ENCODE results near the gene OR4D1.
A peak's percentile ranks its signal among the peaks of the same experiment; 100 is the strongest.
"Not testable (repeated sequence)": the region's sequence is repeated elsewhere in the genome, so short reads cannot be mapped to it uniquely, and the experiment has no call there.

OR4D1 gene

DNA sequence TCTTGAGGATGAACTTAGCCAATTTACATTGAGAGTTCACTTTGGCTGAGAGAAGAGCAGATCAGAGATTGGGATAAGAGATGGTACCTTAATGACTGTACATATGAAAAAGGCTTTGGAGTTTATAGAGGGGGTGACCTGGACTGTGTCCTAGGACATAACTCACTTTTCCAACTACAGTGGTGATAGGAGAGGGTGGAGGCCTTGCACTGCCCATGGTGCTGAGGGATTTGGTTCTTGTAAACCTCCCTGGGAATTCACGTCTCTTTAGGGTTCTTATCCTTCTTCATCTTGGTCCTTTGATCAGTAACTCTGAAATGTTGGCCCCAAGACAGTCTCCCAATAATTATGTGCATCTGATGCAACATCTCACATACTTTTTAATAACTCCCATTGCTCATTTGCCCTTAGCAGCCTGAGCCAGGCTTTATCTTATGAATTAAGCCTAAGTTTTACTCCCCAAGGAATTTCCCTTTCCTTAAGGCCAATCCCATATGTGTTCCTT lies at the start of gene OR4D1:
Gene OR4D1 (plus strand): TSS at position 455 of the 505 bp plus-strand sequence. CDS start 6,770 bp downstream, outside the sequence.
- no peak for DNase-seq

DNA sequence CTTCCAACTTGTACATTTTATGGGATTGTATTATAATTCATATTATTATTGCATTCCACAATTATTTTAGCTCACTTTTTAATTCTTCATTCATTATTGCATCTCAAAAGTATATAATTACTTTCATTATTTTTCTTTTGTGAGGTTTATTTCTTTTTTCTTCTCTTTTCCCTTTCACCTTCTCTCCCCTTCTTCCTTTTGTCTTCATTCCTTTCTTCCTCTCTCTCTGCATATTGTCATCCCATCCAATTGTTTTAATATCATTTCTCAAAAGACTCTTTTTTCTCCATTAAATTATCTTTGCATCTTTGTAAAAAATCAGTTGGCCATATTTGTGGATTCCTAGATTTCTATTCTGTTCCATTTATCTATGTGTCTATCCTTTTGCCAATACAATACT lies 47.7 kb upstream of the OR4D1 start:
- no peak for DNase-seq

DNA sequence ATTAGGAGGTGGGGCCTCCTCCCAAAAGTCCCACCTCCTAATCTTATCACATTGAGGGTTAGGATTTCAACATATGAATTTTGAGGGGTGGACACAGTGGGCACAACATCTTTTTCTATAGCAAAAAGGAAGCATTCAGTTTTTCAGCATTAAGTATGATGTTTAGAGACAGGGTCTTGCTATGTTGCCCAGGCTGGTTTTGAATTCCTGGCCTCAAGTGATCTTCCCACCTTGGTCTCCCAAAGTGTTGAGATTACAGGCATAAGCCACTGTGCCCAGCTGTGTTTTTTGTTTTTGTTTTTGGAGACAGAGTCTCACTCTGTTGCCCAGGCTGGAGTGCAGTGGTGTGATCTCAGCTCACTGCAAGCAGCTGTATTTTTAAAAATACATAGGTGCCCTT lies 46.3 kb upstream of the OR4D1 start:
- not testable (repeated sequence) for DNase-seq

DNA sequence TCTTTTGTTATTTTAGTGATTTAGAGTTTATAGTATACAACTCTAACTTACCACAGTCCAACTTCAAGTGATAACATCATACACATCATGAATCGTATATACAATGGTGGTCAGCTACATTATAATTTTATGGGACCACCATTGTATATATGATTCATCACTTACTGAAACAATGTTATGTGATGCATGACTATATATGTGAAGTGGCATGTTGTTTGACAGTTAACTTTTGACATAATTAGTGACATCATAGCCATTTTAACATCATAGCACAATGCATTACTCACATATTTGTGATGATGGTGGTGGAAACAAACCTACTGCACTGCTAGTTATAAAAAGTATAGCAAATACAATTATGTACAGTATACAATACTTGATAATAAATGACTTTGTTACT lies 43.1 kb upstream of the OR4D1 start:
- DNase-seq = no peak

DNA sequence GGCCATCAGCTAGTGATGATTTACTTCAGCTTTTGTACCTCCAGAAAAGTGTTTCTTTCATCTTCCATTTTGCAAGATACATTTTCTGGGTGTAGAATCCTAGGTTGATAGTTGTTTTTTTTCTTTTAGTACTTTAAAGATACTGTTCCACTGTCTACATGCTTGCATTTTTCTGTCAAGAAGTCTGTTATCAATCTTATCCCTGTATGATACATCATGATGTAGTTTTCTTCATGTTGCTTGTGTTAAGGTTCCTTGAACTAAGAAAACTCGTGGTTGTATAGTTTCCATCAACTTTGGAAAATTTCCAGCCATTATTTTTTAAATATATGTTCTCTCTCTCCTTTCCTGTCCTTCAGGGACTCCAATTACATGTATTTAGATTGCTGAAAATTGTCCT lies 40.9 kb upstream of the OR4D1 start:
- no peak for DNase-seq

DNA sequence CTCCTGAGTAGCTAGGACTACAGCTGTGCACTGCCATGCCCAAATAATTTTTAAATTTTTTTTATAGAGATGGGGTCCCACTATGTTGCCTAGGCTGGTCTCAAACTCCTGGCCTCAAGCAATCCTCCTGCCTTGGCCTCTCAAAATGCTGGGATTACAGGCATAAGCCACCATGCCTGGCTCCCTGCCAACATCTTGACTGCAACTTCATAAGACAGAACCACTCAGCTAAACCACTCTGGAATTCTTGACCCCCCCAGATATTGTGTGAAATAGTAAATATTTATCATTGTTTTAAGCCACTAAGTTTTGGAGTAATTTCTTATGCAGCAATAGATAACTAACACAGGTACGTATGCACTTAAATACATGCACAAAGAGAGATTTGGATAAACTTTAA lies 39.0 kb upstream of the OR4D1 start:
- DNase-seq = no peak

DNA sequence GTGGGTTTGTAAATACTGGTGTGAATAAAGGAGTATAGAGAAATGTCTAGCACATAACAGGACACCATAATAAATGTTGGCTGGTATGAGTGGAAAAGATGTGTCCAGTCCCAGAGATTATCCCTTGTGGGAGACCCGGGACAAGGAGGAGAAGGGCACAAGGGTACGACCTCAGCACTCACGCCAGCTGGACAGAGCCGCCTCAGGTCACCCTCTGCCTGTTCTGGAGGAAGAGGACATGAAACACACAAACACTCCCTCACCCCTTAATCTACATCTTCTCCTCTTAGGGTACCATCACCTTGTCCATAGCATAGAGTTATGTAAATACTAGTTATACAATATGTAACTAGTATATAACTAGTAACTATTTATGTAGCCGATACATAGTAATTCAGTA lies 38.2 kb upstream of the OR4D1 start:
- DNase-seq = no peak

DNA sequence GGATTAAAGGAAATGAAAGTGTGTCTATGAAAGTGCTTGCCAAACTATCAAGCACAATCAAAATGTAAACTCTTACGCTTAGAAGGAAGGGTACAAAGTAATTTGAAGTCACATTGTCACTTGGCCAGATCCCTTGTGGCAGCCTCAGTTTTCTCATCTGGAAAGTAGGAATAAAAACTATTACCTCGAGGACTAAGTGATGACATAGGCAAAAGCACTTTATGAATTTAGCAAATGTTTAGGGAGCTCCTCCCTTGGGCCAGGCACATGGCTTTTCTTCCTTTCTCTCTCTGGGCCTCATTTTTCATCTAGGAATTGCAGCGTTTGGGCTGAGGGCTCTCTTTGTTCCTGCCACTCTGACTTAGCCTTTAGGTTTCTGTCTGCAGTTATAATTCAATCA lies 36.5 kb upstream of the OR4D1 start:
- DNase-seq = no peak

DNA sequence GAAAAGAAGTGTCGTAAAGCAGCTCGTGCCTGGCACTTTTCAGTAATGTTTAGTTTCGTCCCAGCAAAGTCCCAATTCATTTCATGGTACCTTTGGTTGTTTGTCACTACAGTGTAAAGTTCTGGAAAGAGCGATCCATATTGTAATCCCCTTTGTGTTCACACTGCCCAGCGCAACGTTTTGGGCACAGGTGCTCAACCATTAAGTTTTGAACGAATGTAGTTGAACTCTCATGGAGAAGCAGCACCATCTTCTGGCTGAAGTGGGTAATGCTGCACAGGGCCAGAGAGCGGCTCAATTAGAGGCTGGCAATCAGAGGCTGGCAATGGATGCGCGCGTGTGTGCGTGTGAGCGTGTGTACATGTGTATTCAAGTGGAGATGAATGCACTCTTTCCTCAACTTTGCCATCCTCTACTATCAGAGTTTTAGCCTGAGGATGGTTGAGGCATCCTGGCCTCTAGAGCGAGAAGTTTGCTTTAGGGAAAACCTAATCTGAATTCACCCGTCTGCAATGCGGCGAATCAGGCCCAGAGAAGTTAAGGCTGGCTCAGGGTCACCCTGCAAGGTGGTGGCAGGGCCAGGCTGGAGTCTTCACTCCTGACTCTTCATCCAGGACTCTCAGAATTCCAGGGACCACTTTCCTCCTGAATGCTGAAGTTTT lies 35.1 kb upstream of the OR4D1 start:
- peak; percentile 90 for DNase-seq

DNA sequence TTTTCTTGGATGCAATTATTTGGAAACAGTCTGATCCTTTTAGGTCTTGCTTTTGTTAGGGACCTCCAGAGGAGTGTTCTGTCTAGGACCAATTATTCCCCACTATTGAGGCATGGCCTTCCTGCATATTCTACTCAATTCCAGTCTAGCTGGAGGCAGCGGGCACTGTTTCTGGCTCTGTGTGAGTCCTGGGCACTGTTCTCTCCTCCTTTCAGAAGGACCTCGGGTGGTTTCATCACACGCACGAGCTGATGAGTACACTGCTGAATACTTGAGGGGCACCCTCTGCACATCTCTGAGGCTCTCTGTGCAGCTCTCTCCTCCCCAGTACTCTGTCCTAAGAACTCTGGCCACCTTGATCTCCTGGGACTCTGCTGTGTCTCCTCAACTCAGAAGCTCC lies 34.2 kb upstream of the OR4D1 start:
- DNase-seq = no peak

DNA sequence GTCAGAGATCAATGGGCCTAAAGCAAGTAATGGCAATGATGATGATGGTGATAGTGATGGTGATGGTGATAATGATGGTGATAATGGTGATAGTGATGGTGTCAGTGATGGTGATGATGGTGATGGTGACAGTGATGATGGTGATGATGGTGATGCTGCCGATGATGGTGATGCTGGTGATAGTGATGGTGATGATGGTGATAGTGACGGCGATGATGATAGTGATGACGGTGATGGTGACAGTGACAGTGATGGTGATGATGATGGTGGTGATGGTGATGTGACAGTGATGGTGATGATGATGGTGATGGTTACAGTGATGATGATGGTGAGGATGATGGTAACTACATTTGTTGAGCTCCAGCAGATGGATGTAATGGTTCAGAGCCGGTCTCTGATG lies 30.8 kb upstream of the OR4D1 start:
- DNase-seq = no peak

DNA sequence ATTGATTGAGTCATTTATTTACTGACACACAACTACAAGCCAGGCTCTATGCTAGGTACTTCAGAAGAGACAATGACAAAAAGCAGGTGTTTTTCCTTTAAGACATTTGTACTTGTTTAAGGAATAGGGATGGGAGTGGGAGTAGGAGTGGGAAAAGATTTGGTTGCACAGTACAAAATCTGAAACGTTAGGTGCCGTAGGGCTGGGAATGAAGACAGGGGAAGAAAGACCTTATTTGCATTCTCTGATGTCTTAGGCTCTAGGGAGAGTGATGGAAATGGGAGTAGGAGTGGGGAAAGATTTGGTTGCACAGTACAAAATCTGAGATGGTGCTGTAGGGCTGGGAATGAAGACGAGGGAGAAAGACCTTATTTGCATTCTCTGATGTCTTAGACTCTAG lies 28.7 kb upstream of the OR4D1 start:
- no peak for DNase-seq

DNA sequence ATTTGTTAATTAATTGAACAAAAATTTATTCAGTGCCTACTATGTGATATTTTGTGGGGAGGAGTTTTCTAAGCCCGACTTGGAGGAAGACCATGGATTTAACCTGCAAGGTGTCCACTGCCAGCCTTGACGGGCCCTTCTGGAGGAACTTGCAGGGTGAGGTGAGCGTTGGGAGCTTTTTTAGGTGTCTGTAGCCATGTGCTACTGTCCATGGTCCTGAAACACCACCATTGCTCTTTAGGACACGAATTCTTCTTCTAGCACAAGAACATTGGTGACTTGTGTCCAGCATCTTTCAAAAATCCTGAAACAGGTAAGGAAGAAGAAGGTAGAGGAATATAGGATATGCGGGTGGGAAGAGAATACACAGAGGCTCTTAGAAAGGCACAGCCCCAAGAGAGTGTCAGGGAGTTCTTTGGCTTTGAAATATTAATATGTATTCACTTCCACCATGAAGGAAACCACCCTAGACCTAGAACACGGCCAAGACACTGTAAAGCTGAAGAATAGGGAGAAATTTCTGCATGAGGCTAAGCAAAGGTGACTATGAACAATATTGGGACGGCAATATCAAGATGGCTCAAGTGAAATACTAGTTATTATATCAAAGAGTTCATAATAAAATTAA lies 27.9 kb upstream of the OR4D1 start:
- peak; percentile 19 for DNase-seq

DNA sequence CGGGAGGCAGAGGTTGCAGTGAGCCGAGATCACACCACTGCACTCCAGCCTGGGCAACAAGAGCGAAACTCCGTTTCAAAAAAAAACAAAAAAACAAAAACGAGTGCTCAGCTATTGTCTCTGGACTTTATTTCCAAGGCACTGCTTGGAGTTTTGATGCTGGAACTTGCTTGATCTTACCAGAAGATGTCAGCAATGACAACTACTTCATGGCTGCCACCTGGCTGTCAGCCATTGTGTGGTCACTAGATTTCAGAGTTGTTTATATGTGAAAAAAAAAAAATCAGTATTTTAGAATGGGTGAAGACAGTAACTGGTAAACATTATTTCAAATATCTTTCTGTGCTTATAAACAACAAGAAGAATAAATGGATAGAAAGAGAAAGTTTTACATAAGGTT lies 26.3 kb upstream of the OR4D1 start:
- no peak for DNase-seq

DNA sequence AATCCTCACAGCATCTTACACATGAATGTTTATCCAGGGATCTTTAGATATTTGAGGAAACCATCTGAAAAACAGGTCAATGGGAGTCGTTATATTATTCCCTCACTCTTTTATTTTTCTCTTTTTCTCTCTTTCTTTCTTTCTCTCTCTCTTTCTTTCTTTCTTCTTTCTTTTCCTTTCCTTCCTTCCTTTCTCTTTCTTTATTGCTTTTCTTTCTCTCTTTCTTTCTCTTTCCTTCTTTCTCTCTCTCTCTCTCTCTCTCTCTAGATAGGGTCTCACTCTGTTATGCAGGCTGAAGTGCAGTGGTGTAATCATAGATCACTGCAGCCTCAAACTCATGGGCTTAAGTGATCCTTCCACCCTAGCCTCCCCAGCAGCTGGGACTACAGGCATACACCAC lies 20.3 kb upstream of the OR4D1 start:
- no peak for DNase-seq

DNA sequence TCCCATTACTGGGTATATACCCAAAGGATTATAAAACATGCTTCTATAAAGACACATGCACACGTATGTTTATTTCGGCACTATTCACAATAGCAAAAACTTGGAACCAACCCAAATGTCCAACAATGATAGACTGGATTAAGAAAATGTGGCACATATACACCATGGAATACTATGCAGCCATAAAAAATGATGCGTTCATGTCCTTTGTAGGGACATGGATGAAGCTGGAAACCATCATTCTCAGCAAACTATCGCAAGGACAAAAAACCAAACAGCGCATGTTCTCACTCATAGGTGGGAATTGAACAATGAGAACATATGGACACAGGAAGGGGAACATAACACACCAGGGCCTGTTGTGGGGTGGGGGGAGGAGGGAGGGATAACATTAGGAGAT lies 15.5 kb upstream of the OR4D1 start:
- not testable (repeated sequence) for DNase-seq

DNA sequence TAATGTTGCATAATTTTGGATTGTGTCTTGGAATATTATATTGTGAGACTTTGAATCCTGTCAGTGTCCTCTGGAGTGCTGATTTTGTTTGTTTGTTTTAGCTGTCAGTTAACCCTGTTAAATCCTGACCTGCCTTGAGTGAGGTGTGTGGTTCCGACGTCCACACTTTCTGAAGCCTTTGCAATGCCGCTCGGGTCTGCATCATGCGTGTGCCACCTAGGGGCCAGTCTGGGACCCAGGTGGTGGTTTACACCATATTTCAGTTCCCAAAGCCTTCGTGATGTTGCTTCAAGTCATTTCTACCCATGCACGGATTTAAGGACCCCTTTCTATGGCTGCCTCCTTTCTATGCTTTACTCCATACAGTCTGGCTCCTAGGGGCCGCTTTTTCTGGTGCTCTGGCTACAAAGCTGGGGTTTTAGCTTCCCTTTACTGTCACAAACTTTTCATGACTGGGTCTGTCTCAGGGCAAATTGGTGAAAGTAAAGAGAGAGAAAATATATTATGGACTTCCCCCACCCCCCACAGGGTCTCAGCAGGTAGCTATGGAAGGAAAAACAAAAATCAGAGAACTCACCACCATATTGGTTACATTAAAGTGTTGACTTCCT lies 11.4 kb upstream of the OR4D1 start:
- DNase-seq = no peak

DNA sequence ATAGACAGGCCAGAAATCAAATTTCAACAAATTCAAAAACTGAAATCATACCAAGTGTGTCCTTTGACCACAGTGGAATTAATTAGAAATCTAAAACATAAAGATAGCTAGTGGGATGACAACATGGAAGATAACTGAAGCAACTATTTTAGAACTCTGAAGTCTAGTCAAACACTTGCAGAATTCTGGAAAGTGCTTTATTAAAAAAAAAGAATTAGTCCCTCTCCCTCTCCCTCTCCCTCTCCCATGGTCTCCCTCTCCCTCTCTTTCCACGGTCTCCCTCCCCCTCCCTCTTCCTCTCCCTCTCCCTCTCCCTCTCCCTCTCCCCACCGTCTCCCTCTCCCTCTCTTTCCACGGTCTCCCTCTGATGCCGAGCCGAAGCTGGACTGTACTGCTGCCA lies 6.7 kb upstream of the OR4D1 start:
- DNase-seq = no peak

DNA sequence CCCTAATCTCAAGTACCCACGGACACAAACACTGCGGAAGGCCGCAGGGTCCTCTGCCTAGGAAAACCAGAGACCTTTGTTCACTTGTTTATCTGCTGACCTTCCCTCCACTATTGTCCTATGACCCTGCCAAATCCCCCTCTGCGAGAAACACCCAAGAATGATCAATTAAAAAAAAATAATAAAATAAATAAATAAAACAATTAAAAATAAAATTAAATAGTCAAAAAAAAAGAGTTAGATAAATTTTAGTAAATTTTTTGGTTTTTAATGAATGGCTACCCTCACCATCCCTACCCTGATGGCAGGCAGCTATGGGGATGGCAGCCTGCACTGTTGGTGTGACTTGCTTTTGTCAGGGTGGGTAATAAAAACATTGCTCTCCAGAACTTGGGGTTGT lies 4.8 kb upstream of the OR4D1 start:
- not testable (repeated sequence) for DNase-seq

DNA sequence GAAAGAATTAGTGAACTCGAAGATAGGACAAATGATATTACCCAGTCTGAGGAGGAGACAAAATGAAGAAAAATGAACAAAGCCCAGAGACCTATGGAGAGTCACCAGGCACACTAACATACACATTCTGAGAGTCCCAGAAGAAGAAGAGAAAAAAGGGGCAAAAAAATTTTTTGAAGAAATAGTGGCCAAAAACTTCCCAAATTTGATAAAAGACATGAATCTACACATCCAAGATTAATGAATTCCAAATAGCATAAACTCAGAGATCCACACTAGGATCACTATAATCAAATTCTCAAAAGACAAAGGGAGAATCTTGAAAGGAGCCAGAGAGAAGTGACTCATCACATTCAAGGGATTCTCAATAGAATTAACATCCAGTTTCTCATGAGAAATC lies 3.4 kb upstream of the OR4D1 start:
- DNase-seq = no peak

DNA sequence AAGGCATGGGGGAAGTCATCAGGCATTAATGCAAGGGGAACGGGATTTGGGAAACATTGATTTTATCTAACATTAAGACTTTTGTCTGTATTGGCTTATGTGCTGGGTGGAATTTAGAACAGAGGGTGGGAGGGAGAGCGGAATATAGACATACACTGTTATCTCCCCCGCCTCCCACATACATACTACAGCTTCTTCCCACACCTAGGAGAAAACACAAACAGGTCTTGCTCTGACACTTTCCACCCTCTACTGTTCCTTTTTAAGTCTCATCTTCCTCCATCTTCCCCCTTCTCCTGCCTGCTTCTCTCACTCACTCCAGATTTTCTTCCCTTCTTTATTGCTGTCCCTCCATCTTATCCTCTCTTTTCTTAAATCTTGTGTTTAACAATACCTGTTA lies 425 bp downstream of the OR4D1 start:
- DNase-seq = no peak

DNA sequence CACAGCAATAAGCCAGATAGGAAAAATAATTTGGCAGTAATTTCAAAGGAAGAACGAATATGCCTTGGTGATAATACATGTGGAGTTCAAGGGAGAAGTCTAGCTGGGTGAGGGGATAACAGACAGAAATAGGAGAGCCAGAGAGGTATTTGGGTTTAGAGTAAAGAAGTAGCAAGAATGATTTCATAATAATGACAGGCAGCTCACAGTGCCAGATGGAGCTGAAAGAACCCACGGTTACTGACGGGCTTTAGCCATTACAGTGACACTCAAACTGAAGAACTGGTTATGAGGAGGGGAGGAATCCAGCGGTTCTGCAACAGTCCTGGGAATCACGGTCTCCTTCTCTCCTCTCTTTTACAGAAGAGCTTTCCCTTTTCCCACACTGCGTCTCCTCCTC lies 2.2 kb downstream of the OR4D1 start:
- no peak for DNase-seq

DNA sequence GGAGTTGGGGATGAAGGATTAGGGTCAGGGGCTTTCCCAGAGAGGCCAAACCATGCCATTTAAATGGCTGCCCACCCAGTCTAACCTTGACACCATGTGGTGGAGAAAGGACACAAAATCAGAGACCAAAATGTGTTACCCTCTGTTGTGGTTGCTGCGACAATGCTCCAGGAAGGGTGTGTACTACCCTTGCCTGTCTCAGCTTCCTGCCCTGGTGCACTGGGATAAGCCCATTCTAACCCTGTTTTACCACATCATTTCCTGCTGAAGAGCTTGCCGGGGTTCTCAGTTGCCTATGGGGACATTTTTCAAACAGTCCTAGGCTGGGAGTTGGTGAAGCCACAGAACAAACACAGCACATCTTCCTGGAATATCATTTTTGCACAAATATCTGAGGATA lies 4.9 kb downstream of the OR4D1 start:
- no peak for DNase-seq

DNA sequence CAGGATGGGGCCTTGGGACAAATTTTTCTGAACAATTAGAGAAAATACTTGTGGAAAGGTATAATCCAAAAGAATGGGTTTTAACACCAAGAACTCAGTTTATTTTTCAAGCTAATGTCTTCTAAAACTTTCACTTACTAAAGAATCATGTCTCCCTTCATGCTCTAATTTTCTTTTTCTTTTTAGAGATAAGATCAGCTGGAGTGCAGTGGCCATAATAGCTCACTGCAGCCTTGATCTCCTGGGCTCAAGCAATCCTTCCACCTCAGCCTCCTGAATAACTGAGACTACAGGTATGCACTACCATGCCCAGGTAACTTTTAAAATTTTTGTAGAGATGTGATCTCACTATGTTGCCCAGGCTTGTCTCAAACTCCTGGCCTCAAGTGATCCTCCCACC lies 5.5 kb downstream of the OR4D1 start:
- DNase-seq = no peak
